Pulmonary artery endothelial cell (primary cell): ENCODE data around the gene POLN. TPM values are rescaled to one million over a fixed set of nuclear protein-coding genes. Genes with fewer than 3 reads are reported as not detected.

ENCODE experiments used
- DNase-seq: peaks from one replicate; pipeline ENCODE4 v3.0.0-alpha.2; 2011; ENCODE audit warnings: low read depth, low spot score
- total RNA-seq: library from RNA; depleted of rRNA; stranded (reverse); fragments of >200 nt; gene quantifications from 2 replicates; pipeline ENCODE4 v1.2.3, GENCODE V29; 2014

Gene POLN
- total RNA-seq, 1 donor from 2014 or later: 2.0 TPM

DNA sequence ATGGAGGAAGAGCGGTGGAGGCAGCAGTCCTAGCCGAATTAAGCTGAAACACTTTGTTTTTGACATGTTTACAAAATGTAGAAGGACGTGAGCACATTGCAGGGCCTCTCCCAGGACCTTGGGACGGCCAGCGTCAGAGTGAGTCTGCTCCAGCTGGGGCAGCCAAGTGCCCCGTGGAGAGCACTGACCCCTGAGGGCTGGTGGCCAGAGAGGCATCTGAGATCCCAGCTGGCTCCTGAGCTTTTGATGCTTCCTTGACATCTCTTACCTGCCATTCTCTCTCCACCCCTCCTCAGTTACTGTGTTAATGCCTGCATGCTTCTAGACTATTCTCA lies 158.1 kb downstream of the POLN start:
- DNase-seq: no peak

- no peak for DNase-seq
Observed at GRCh38 chr4:2083116-2083825, 158.7 kb downstream of the POLN start.

- no peak for DNase-seq
Observed at GRCh38 chr4:2082627-2083026, 159.3 kb downstream of the POLN start.

- DNase-seq: no peak
Observed at GRCh38 chr4:2082118-2082517, 159.8 kb downstream of the POLN start.

GRCh38 chr4:2081540-2081939 lies 160.4 kb downstream of the POLN start:
- no peak for DNase-seq

DNA sequence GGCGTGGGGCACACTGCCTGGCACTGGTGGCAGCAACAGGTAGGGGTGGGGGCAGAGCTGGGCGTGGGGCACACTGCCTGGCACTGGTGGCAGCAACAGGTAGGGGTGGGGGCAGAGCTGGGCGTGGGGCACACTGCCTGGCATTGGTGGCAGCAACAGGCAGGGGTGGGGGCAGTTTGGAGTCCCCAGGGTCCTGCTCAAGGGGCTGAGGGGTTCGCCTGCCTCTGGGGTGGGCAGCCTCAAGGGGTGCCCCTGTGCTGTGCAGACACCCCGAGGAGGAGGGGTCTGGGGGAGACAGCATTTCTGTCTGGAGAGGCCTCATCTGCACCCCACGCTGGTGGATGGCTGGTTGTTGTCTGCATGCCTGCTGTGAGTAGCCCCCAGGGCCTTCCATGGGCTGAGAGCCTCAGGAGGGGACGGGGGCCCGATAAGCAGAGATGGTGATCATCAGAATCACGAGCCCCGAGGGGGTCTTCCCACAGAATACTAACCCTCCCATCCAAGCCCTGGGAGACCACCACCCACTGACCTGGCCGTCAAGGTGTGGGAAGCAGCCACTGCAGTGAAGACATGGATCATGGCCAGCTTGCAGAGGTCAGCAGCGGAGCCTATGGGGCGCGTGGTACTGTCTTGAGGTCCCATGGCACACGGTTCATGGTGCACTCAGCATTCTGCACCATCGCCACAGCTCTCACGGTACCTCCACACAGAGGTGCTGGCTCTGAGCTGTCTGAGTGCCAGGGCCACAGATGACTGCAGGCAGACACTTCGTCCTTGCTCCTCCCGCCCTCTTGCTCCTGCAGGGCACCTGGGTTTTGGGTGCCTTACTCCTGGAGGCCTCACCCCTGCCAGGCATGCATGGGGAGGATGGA lies 161.3 kb downstream of the POLN start:
- DNase-seq: no peak

- no peak for DNase-seq
Observed at GRCh38 chr4:2079926-2080325, 162.0 kb downstream of the POLN start.

DNA sequence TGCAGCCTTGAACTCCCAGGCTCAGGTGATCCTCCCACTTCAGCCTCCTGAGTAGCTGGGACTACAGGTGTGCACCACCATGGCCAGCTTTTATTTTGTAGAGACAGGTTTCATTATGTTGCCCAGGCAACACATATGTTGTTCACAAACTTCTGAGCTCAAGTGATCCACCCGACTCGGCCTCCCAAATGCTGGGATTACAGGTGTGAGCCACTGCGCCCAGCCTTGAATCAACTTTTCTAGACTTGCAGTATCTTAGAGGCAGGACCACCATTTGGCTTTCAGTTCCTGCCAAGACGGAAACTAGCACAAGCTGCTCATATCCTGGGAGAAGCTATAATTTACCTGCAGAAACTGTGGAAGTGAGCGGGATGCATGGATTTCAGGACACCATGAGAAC lies 162.9 kb downstream of the POLN start:
- no peak for DNase-seq

DNA sequence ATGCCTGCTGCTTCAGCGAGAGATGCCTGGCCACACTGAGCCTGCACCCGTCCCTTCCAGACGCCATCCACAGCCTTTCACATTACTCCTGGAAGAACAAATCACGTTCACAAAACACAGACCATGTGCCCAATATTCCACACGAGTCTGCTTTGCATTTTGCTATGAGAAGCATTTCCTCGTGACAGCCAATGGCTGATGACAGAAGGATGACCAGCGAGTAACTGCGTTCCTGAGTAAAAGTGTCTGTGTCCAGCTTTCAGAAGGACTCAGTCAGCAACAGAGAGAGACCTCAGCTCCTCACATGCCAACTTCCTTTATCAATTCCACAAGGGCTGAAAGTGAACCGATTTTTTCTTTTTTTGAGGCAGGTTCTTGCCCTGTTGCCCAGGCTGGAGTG lies 163.3 kb downstream of the POLN start:
- no peak for DNase-seq

- no peak for DNase-seq
Observed at GRCh38 chr4:2077537-2078460, 164.1 kb downstream of the POLN start.

DNA sequence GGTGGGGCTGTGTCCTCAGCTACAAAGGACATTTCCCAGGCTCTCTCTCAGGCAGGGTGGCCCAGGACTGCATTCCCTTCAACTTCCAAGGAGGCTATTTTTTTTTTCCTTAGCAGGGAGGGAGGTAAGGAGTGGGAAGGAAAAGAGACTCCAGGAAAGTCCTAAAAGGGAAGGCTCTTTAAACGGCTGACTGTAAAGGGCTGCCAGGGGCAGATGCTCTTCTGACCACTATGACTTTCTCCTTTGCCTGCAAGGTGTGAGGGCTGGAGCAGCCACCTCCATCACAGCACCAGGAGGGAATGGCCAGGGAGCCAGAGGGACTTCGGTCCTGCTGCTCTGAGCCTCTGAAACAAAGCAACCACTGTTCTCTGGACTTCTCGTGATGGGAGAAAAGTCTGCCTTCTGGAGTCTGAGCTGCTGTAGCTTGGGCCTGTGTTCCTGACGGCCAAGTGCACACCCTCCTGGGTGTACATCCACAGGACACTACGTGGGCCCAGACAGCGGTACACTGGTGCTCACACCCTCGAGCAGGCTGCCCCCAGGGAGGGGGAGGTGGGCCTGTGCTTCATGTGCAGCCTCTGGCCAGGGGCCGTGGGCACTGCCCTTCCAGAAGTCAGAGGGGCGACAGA lies 164.9 kb downstream of the POLN start:
- no peak for DNase-seq

- no peak for DNase-seq
Observed at GRCh38 chr4:2075987-2076907, 165.7 kb downstream of the POLN start.

- DNase-seq: no peak
Observed at GRCh38 chr4:2075171-2075986, 166.5 kb downstream of the POLN start.

DNA sequence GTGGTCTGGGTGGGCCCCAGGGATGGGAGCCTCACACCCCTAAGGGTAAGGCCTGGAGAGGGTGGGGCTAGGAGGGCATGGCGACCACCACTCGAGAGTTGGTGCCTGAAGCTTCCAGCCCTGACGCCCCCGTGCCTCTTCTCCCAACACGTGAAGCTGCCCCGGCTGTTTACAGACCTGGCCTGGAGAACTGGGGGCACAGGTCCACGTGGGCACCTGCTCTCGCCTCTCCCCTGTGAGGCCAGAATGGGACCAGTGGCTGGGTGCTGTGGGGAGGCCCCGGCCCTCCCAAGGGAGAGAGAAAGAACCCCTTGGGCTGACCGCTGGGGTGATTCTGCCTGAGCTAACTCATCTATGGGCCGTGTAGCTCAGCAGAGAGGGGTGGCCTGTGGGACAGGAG lies 167.3 kb downstream of the POLN start:
- no peak for DNase-seq

GRCh38 chr4:2073808-2074481 lies 168.0 kb downstream of the POLN start:
- DNase-seq: no peak

DNA sequence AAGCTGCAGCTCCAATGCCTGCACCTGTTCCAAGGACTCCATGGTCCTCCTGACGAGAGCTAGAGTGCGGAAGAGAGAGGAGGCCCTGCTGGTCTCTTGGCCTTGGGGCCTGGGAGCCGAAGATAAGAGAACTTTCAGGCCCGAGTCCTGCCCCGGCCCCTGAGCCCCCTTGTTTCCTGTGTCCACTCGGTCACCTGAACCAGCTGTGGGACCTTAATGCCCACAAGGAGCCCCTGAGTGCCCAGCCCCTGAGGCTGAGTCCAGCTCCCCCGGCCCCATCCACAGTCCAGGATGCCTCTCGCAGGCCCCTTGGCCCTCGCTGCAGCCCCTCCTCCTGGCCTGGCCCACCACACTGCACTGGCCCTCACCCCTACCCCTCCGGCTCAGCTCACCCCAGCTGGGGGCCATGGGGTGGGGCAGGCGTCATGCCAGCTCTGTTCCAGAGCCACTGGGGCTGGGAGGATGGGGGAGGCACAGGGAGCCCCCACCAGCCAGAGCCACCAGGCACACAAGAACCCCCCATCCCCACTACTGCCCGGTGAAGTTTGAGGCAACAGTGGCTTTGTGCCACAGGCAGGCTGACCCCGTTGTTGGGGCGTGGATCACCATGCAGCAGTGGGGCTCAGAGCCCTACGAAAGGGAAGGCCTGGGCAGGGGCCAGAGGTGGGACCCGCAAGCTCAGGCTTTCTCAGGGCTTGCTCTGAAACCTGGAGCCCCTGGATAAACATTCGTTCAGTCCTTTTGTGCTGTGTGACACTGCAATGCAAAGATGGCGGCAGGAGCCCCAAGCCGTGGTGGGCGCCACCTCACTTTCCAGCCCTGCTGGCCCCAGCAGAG lies 168.7 kb downstream of the POLN start:
- DNase-seq: no peak

- DNase-seq: no peak
Observed at GRCh38 chr4:2071912-2072867, 169.7 kb downstream of the POLN start.
